Thyroid gland (tissue), 4 donors: ENCODE results near the gene DOCK3. TPM values are rescaled to one million over a fixed set of nuclear protein-coding genes. Genes with fewer than 3 reads are reported as not detected.
"Not testable (repeated sequence)": the region's sequence is repeated elsewhere in the genome, so short reads cannot be mapped to it uniquely, and the experiment has no call there.

Source experiments
- DNase-seq, 2 donors: peaks; one replicate each; pipeline ENCODE4 v3.0.0-alpha.2; 2019
- H3K27ac ChIP-seq, 3 donors: fragments of 200-600 bp; sonication (generic); 1 replicate in 2 of 3; 2 replicates in 1 of 3; pipeline ENCODE4 v1.5.1; 2016 to 2019; ENCODE audit warnings: mild to moderate bottlenecking in 1 of 3, moderate library complexity in 1 of 3
- H3K27me3 ChIP-seq: fragments of 200-600 bp; sonication (generic); one replicate; pipeline ENCODE4 v1.5.1; 2019
- H3K36me3 ChIP-seq, 2 donors: fragments of 200-600 bp; sonication (generic); one replicate each; pipeline ENCODE4 v1.5.1; 2016 to 2019
- H3K4me1 ChIP-seq, 2 donors: fragments of 200-600 bp; sonication (generic); one replicate each; pipeline ENCODE4 v1.5.1; 2017 to 2019
- H3K4me3 ChIP-seq, 3 donors: fragments of 200-600 bp; sonication (generic); replicated peaks in 1 of 3; 1 replicate in 2 of 3; 2 replicates in 1 of 3; pipeline ENCODE4 v1.5.1; 2016; ENCODE audit warnings: mild to moderate bottlenecking in 1 of 3
- H3K9me3 ChIP-seq: fragments of 200-600 bp; sonication (generic); one replicate; pipeline ENCODE4 v1.5.1; 2017
- POLR2A ChIP-seq, 2 donors: fragments of 450-650 bp; IDR thresholded peaks; one replicate each; pipeline ENCODE4 v1.6.1; 2017; ENCODE audit warnings: antibody characterized with exemption in 2 of 2, mild to moderate bottlenecking in 2 of 2, moderate library complexity in 1 of 2
- WGBS, 2 donors: methylation state at CpG; one replicate each; pipeline ENCODE4 v1.1.5; 2017; 5-methylcytosine and 5-hydroxymethylcytosine counted together
- intact Hi-C: fragments of 100-400 bp; cut with DNase I; formaldehyde crosslinking; loops from one replicate; pipeline ENCODE4 v1.15.1; 2023
- total RNA-seq, 4 donors: library from RNA; depleted of rRNA; stranded (reverse); fragments of >200 nt; gene quantifications; one replicate each; pipeline ENCODE4 v1.2.3, GENCODE V29; 2016
- TF ChIP-seq, protein P1 (sequence below), 6 experiments: fragments of 200-600 bp in 3 of 6; fragments of 450-650 bp in 3 of 6; sonication (generic) in 3 of 6; IDR thresholded peaks; one replicate each; pipeline ENCODE4 v1.5.1; 2016 to 2019; ENCODE audit warnings: antibody characterized with exemption in 6 of 6, mild to moderate bottlenecking in 2 of 6, inconsistent platforms in 1 of 6, moderate library complexity in 1 of 6

The DOCK3 gene
- total RNA-seq, 4 donors from 2014 or later, result 15.7 to 54.2 (median 21.1) TPM

DNA sequence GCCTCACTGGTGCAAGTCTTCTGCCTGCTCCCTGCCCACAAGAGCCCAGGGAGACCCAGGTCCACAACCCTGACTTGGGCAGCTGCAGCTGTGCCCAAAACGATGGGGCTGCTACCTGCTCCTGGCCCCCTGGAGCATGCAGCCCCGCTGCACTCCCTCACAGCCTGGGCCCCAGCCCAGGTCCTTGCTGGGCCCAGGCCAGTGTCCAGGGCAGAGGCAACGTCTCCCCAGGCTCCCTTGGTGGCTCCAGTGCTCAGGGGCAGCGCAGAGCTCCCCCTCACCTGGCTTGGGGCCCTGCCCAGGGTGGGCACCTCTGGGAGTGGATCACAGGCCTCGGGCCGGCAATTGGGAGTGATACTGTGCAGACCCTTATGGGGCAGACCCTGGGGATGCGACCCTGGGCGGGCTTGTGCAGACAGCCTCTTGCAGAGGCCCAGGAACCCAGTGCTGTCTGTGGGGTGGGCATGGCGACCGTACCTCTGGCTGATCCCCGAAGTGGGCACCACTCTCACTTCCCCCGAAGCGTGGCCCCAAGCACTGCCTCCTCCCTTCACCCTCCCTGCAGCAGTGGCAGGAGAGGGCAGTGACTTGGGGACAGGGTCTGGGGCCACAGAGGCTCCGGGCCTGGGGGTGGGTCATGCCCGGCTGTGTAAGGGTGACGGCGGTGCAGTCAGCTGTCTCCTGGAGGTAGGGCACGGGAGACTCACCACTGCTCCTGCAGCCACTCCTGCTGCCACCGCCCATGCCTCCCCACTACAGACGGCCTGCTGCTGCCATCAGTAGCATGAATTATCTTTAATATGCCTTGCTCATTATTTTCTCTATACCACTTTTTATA, 255.9 kb downstream of the DOCK3 start:
- intact Hi-C loops, result no loop called here
- TF ChIP-seq, protein P1, sequence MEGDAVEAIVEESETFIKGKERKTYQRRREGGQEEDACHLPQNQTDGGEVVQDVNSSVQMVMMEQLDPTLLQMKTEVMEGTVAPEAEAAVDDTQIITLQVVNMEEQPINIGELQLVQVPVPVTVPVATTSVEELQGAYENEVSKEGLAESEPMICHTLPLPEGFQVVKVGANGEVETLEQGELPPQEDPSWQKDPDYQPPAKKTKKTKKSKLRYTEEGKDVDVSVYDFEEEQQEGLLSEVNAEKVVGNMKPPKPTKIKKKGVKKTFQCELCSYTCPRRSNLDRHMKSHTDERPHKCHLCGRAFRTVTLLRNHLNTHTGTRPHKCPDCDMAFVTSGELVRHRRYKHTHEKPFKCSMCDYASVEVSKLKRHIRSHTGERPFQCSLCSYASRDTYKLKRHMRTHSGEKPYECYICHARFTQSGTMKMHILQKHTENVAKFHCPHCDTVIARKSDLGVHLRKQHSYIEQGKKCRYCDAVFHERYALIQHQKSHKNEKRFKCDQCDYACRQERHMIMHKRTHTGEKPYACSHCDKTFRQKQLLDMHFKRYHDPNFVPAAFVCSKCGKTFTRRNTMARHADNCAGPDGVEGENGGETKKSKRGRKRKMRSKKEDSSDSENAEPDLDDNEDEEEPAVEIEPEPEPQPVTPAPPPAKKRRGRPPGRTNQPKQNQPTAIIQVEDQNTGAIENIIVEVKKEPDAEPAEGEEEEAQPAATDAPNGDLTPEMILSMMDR (IDR thresholded peaks at IDR 0.05), result no peak
- TF ChIP-seq POLR2A (IDR thresholded peaks at IDR 0.05), result no peak
- 89 to 90% methylated on average over 9 to 18 of the region's 20 CpGs for WGBS, 2 donors
- H3K27me3 ChIP-seq, result no peaks in the 10 kb centered on the region
- H3K4me1 ChIP-seq, result no peaks in the 10 kb centered on the region
- no peak overlapping the region for H3K27ac ChIP-seq
- no peaks in the 10 kb centered on the region for H3K36me3 ChIP-seq
- no peaks in the 10 kb centered on the region for H3K9me3 ChIP-seq
- DNase-seq, result no peak
- H3K4me3 ChIP-seq, result no peak overlapping the region

- H3K27me3 ChIP-seq, H3K36me3 ChIP-seq, H3K4me1 ChIP-seq, H3K4me3 ChIP-seq, DNase-seq, intact Hi-C loops, H3K27ac ChIP-seq, H3K9me3 ChIP-seq: not testable (repeated sequence)
- 86% methylated on average over 2 of the region's 2 CpGs for WGBS, 2 donors
These were observed 258.2 kb downstream of the DOCK3 start for GRCh38 chr3:50932918-50933317.

DNA sequence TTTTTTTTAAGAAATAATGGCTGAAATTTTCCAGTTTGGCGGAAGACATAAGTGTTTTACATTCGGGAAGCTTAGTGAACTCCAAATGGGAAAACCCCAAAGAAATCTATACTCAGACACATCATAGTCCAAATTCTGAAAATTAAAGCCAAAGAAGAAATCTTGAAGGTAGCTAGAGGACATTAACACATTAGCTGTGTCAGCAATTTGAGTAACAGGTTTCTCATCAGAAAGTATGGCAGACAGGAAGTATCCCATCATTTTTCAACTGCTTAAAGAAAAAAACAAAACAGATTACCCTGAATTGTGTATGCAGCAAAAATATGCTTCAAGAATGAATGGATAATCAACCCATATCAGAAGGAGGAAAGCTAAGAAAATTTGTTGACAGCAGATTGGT, 261.7 kb downstream of the DOCK3 start:
- 92 to 95% methylated on average over 2 of the region's 2 CpGs for WGBS, 2 donors
- Histone ChIP-seq H3K4me3 (no peak overlapping the region), H3K9me3 (no peaks in the 10 kb centered on the region), H3K27ac (no peak overlapping the region), H3K27me3 (no peaks in the 10 kb centered on the region), H3K36me3 (no peaks in the 10 kb centered on the region), H3K4me1 (no peaks in the 10 kb centered on the region)
- no peak for DNase-seq
- TF ChIP-seq POLR2A (IDR thresholded peaks at IDR 0.05), result no peak
- TF ChIP-seq, protein P1 (IDR thresholded peaks at IDR 0.05), result no peak
- intact Hi-C loops, result no loop called here

DNA sequence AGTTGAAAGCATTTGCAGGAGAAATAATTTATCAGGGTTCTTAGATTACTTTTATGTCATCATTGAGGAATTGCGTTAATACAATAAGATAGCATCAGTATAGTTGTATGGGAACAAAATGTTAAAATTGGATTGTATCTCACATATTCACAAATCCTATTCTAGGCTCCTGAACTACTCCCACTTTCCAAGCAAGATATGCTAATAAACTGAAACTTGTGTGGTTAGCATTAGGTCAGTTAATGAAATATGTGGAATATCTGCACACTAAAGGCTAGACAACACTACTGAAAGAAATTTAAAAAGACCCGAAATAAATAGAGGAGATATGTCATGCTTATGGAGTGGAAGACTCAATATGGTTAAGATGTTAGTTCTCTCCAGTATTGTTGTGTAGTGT, 272.7 kb downstream of the DOCK3 start:
- Histone ChIP-seq H3K27me3 (no peaks in the 10 kb centered on the region), H3K36me3 (no peaks in the 10 kb centered on the region), H3K4me1 (no peaks in the 10 kb centered on the region), H3K9me3 (no peaks in the 10 kb centered on the region), H3K27ac (no peak overlapping the region), H3K4me3 (no peak overlapping the region)
- no peak for TF ChIP-seq POLR2A (IDR thresholded peaks at IDR 0.05)
- TF ChIP-seq, protein P1 (IDR thresholded peaks at IDR 0.05), result no peak
- intact Hi-C loops, result no loop called here
- 93 to 94% methylated on average over 2 of the region's 2 CpGs for WGBS, 2 donors
- no peak for DNase-seq

DNA sequence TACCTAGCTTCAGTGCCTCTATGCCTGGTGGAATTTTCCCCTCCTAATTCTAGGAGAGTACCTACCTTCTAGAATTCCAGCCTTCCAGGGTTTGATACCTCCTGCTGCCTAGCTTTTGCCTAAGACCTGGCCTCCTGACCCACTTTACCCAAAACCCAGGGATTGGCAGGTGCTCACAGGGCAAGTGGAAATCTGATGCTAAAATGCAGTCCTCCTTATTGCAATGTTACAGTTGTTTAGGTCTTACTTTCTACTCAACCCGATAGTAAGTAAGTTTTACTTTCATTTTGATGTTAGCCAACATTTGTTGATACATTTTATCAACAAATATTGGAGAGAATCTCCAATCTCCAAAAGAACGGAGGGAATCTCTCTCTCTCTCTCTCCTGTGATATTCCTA, 275.9 kb downstream of the DOCK3 start:
- 66 to 89% methylated on average over 2 of the region's 2 CpGs for WGBS, 2 donors
- H3K27me3 ChIP-seq, result no peaks in the 10 kb centered on the region
- TF ChIP-seq POLR2A (IDR thresholded peaks at IDR 0.05), result no peak
- TF ChIP-seq, protein P1 (IDR thresholded peaks at IDR 0.05), result no peak
- H3K36me3 ChIP-seq, result no peaks in the 10 kb centered on the region
- intact Hi-C loops, result no loop called here
- no peak for DNase-seq
- no peak overlapping the region for H3K27ac ChIP-seq
- no peaks in the 10 kb centered on the region for H3K9me3 ChIP-seq
- H3K4me3 ChIP-seq, result no peak overlapping the region
- no peaks in the 10 kb centered on the region for H3K4me1 ChIP-seq
